Neuron (in vitro differentiated cells): ENCODE results near the gene CHRM4.

Source experiments
- H2AFZ ChIP-seq: one replicate; pipeline ENCODE4 v1.6.1; 2013; ENCODE audit warnings: low read depth, mild to moderate bottlenecking, inconsistent platforms, low read length, moderate library complexity
- H3K27me3 ChIP-seq: one replicate; pipeline ENCODE4 v1.6.1; 2013; ENCODE audit warnings: low read length; ENCODE audit not compliant: insufficient read depth
- H3K36me3 ChIP-seq: one replicate; pipeline ENCODE4 v1.6.1; 2013; ENCODE audit warnings: low read length; ENCODE audit not compliant: insufficient read depth
- H3K4me1 ChIP-seq: one replicate; pipeline ENCODE4 v1.6.1; 2013; ENCODE audit warnings: low read length; ENCODE audit not compliant: insufficient read depth
- H3K4me3 ChIP-seq: 2 replicates; pipeline ENCODE4 v1.5.1; 2013; ENCODE audit warnings: mild to moderate bottlenecking, low read length, moderate library complexity
- H3K9me3 ChIP-seq: one replicate; pipeline ENCODE4 v1.6.1; 2013; ENCODE audit warnings: low read length

Gene CHRM4

DNA sequence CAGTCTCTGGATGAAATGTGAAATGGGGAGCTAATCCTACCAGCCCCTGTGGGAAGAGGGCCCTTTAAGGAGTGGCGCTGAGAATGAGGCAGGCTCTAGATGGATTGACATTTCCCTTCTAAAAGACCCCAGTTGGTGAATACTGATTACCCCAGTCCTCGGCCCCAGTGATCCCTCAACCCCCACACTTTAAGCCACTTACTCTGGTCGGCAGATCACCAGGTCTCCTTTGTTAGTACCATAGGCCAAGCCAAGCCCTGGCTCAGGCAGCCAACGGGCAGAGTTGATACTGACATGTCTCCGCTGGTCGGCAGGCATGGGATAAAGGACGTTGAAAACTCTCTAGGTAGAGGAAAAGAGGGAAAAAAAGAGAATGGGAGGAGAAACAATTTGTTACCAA is 26.1 kb upstream of the CHRM4 start:
- peaks cover 47% of the 10 kb centered on the region for H3K36me3 ChIP-seq
- H3K27me3 ChIP-seq = no peaks in the 10 kb centered on the region
- no peak overlapping the region for H3K4me3 ChIP-seq
- H3K4me1 ChIP-seq = peaks cover 8% of the 10 kb centered on the region
- no peaks in the 10 kb centered on the region for H3K9me3 ChIP-seq
- H2AFZ ChIP-seq = no peak overlapping the region

DNA sequence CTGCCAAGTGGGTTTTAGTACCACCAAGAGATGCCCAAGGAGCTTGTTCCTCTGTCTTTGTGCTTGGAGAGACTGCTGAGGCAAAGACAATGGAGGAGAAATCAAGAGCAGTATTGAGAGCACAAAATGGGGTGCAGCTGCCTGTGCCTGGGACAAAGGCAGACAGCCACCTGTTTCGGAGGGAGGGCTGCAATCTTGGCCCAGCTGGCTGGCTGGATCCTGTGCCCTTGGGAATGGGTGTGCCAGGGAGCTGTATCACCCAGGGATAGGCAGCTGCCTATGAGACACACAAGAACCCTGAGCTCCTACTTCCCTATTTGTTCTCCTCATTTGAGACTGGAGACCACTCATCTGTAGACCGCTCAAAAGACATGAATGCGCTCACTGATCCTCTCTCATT is 23.3 kb upstream of the CHRM4 start:
- Histone ChIP-seq H3K9me3 (no peaks in the 10 kb centered on the region), H3K4me1 (peaks cover 8% of the 10 kb centered on the region), H3K4me3 (no peak overlapping the region), H3K36me3 (peaks cover 46% of the 10 kb centered on the region), H3K27me3 (no peaks in the 10 kb centered on the region), H2AFZ (no peak overlapping the region)

DNA sequence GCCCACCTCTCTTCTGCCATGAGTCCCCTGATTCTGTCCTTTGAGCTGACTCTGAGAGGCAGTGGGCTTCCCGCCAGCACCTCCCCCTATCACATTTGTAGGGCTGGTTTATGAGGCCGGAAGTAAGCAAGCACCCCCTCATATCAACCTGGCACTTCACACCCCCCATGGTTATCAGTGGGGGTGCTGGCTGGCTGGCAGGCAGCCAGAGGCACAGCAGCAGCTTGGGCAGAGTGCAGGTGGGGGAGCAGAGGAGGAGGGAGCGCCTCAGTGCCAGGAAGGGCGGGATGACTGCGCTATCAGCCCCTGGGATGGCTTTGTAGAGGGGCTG is 22.9 kb upstream of the CHRM4 start:
- Histone ChIP-seq H3K36me3 (peaks cover 43% of the 10 kb centered on the region), H3K4me3 (no peak overlapping the region), H3K4me1 (peaks cover 8% of the 10 kb centered on the region)

GRCh38 chr11:46413760-46414465 is 22.3 kb upstream of the CHRM4 start:
- H3K9me3 ChIP-seq = no peaks in the 10 kb centered on the region
- H3K27me3 ChIP-seq = no peaks in the 10 kb centered on the region
- peaks cover 8% of the 10 kb centered on the region for H3K4me1 ChIP-seq
- peaks cover 43% of the 10 kb centered on the region for H3K36me3 ChIP-seq
- H3K4me3 ChIP-seq = no peak overlapping the region
- no peak overlapping the region for H2AFZ ChIP-seq

More for the DNA sequence above, 22.9 kb upstream of the CHRM4 start:
- no peak overlapping the region for H2AFZ ChIP-seq
- no peaks in the 10 kb centered on the region for H3K9me3 ChIP-seq
- no peaks in the 10 kb centered on the region for H3K27me3 ChIP-seq

DNA sequence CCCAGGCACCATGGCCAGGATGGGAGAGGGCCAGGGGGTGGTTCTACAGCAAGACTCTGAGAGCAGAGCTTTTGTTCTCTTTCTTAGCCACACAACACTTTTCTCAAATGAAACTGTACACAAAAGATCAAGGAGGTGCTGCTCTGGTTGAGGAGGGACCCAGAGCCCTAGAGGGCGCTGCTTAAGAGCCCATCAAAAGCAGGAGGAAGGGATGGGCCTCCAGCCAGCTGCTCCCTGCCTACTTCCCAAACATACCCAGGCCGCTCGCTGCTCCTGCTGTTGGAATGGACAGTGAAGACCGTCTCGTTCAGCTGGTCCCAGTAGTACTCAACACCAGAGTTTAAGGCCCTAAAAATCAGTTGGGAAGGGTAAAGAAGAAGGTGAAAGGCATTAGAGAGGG is 18.4 kb upstream of the CHRM4 start:
- Histone ChIP-seq H3K9me3 (no peaks in the 10 kb centered on the region), H3K4me3 (no peak overlapping the region), H2AFZ (no peak overlapping the region), H3K27me3 (no peaks in the 10 kb centered on the region), H3K36me3 (peaks cover 42% of the 10 kb centered on the region), H3K4me1 (no peaks in the 10 kb centered on the region)

- Histone ChIP-seq H3K9me3 (no peaks in the 10 kb centered on the region), H3K27me3 (no peaks in the 10 kb centered on the region), H3K36me3 (peaks cover 40% of the 10 kb centered on the region), H3K4me3 (no peak overlapping the region), H3K4me1 (no peaks in the 10 kb centered on the region), H2AFZ (no peak overlapping the region)
These were observed 16.9 kb upstream of the CHRM4 start for GRCh38 chr11:46408407-46408986.

- H3K4me3 ChIP-seq = no peak overlapping the region
- peaks cover 47% of the 10 kb centered on the region for H3K36me3 ChIP-seq
- no peaks in the 10 kb centered on the region for H3K27me3 ChIP-seq
- no peak overlapping the region for H2AFZ ChIP-seq
- no peaks in the 10 kb centered on the region for H3K4me1 ChIP-seq
- no peaks in the 10 kb centered on the region for H3K9me3 ChIP-seq
These were observed 16.1 kb upstream of the CHRM4 start for GRCh38 chr11:46407635-46408034.

DNA sequence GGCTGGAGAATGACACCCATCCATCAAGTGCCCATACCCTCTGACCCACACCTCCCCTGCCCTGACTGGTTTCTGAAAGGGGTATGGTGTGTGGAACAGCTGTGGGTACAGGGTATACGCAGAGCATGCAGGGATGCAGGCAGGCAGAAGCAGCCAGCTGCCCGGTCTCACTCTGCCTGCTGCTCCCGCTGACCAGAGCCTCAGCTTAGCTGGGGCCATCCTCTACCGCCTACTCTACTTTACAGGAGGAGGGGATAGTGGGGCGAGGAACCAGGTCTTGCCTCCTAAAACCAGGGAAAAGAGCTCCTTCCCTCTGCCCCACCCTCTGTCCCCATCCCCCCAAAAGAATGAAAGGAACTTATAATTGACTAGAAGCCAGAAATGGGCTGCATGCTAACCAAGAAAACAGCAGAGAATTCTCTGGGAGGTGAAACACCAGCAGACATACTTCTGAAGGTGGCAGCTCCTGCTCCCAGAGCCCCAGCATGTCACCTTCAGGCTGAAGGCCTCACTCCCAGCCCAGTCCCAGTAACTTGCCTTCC is 13.0 kb upstream of the CHRM4 start:
- Histone ChIP-seq H3K4me1 (no peaks in the 10 kb centered on the region), H3K27me3 (no peaks in the 10 kb centered on the region), H3K36me3 (peaks cover 45% of the 10 kb centered on the region), H3K4me3 (no peak overlapping the region), H2AFZ (no peak overlapping the region), H3K9me3 (no peaks in the 10 kb centered on the region)

- Histone ChIP-seq H2AFZ (no peak overlapping the region), H3K4me1 (no peaks in the 10 kb centered on the region), H3K9me3 (no peaks in the 10 kb centered on the region), H3K27me3 (no peaks in the 10 kb centered on the region), H3K36me3 (peaks cover 39% of the 10 kb centered on the region), H3K4me3 (no peak overlapping the region)
These were observed 11.7 kb upstream of the CHRM4 start for GRCh38 chr11:46402957-46403902.

GRCh38 chr11:46397526-46397925 is 6.0 kb upstream of the CHRM4 start:
- H2AFZ ChIP-seq = no peak overlapping the region
- peaks cover 9% of the 10 kb centered on the region for H3K4me1 ChIP-seq
- H3K27me3 ChIP-seq = no peaks in the 10 kb centered on the region
- H3K9me3 ChIP-seq = no peaks in the 10 kb centered on the region
- H3K36me3 ChIP-seq = peaks cover 25% of the 10 kb centered on the region
- H3K4me3 ChIP-seq = no peak overlapping the region

DNA sequence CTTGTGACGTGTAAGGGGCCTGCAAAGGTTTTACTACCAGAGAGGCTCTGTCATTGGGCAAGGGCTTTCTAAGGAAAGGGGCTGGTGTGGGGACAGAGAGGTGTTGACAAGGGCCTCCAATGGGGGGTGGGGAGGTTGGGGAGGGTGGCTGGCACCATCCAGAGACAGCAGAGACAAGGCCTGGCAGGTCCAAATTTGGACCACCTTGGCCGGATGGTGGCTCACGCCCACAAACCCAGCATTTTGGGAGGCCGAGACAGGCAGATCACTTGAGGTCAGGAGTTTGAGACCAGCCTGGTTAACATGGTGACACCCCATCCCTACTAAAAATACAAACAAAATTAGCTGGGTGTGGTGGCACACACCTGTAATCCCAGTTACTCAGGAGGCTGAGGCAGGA is 2.2 kb upstream of the CHRM4 start:
- H3K9me3 ChIP-seq = no peaks in the 10 kb centered on the region
- H2AFZ ChIP-seq = no peak overlapping the region
- peaks cover 22% of the 10 kb centered on the region for H3K36me3 ChIP-seq
- peaks cover 18% of the 10 kb centered on the region for H3K27me3 ChIP-seq
- H3K4me1 ChIP-seq = peaks cover 23% of the 10 kb centered on the region
- no peak overlapping the region for H3K4me3 ChIP-seq

- Histone ChIP-seq H3K27me3 (peaks cover 22% of the 10 kb centered on the region), H3K36me3 (peaks cover 22% of the 10 kb centered on the region), H3K4me3 (peak overlapping the region; percentile 52), H3K4me1 (peaks cover 28% of the 10 kb centered on the region), H2AFZ (no peak overlapping the region), H3K9me3 (no peaks in the 10 kb centered on the region)
These were observed 1.6 kb upstream of the CHRM4 start for GRCh38 chr11:46393231-46393616.
